DOHH2 (cell line): Measurements from ENCODE around the gene PTPRZ1.

Experiments used
- H3F3A ChIP-seq: fragments of 200-600 bp; sonication (generic), shearing (Covaris generic); 2 replicates; pipeline ENCODE4 v1.6.0; 2016; ENCODE audit warnings: antibody characterized with exemption, mild to moderate bottlenecking; ENCODE audit not compliant: control insufficient read depth, insufficient read depth
- H3K27ac ChIP-seq: fragments of 200-600 bp; sonication (generic); 2 replicates; pipeline ENCODE4 v1.5.1; 2014; ENCODE audit warnings: low read depth, mild to moderate bottlenecking, low read length, moderate library complexity
- H3K27me3 ChIP-seq: fragments of 200-600 bp; sonication (generic); 2 replicates; pipeline ENCODE4 v1.6.1; 2014; ENCODE audit warnings: mild to moderate bottlenecking, low read length, mixed read lengths; ENCODE audit not compliant: control insufficient read depth
- H3K36me3 ChIP-seq: fragments of 200-600 bp; sonication (generic); 2 replicates; pipeline ENCODE4 v1.6.1; 2014; ENCODE audit warnings: mild to moderate bottlenecking, low read length, moderate library complexity, mixed read lengths; ENCODE audit not compliant: control insufficient read depth
- H3K4me1 ChIP-seq: fragments of 200-600 bp; sonication (generic); 2 replicates; pipeline ENCODE4 v1.6.1; 2014; ENCODE audit warnings: mild to moderate bottlenecking, low read length, mixed read lengths; ENCODE audit not compliant: control insufficient read depth
- H3K4me2 ChIP-seq: fragments of 200-600 bp; sonication (generic); 2 replicates; pipeline ENCODE4 v1.6.0; 2014; ENCODE audit warnings: mild to moderate bottlenecking, low read length, moderate library complexity
- H3K4me3 ChIP-seq: fragments of 200-600 bp; sonication (generic); 2 replicates; pipeline ENCODE4 v1.5.1; 2014; ENCODE audit warnings: mild to moderate bottlenecking, low read length, mixed read lengths
- H3K79me2 ChIP-seq: fragments of 200-600 bp; sonication (generic); 2 replicates; pipeline ENCODE4 v1.6.1; 2014; ENCODE audit warnings: mild to moderate bottlenecking, low read length, mixed read lengths; ENCODE audit not compliant: control insufficient read depth
- H3K9me2 ChIP-seq: fragments of 200-600 bp; sonication (generic); replicated peaks from 2 replicates; pipeline ENCODE4 v1.6.1; 2014; ENCODE audit warnings: mild to moderate bottlenecking, low read length, mixed read lengths; ENCODE audit not compliant: control insufficient read depth
- H3K9me3 ChIP-seq: fragments of 200-600 bp; sonication (generic); 2 replicates; pipeline ENCODE4 v1.6.1; 2014; ENCODE audit warnings: antibody characterized with exemption, low read length, mixed read lengths; ENCODE audit not compliant: control insufficient read depth, insufficient read depth
- H4K20me1 ChIP-seq: fragments of 200-600 bp; sonication (generic); 2 replicates; pipeline ENCODE4 v1.6.0; 2014; ENCODE audit warnings: low read depth, mild to moderate bottlenecking, antibody characterized with exemption, low read length, moderate library complexity; ENCODE audit not compliant: control insufficient read depth, insufficient read depth
- CTCF ChIP-seq: fragments of 200-600 bp; sonication (generic); IDR thresholded peaks from one replicate; pipeline ENCODE4 v1.5.1; 2014; ENCODE audit warnings: antibody characterized with exemption, mild to moderate bottlenecking, low read depth, low read length; ENCODE audit not compliant: poor library complexity, severe bottlenecking
- EZH2phosphoT487 ChIP-seq: fragments of 200-600 bp; sonication (generic); IDR thresholded peaks from 2 replicates; pipeline ENCODE4 v1.6.1; 2017; ENCODE audit warnings: borderline replicate concordance, mild to moderate bottlenecking, antibody characterized with exemption, low read length, moderate library complexity, mixed read lengths

PTPRZ1 gene

GRCh38 chr7:121953164-121953563 lies 80.2 kb downstream of the PTPRZ1 start:
- no peak overlapping the region for H3K27ac ChIP-seq
- no peaks in the 10 kb centered on the region for H3K79me2 ChIP-seq
- H3K27me3 ChIP-seq = no peaks in the 10 kb centered on the region
- H3K9me2 ChIP-seq = no peaks in the 10 kb centered on the region
- no peaks in the 10 kb centered on the region for H3K9me3 ChIP-seq
- no peaks in the 10 kb centered on the region for H3K4me1 ChIP-seq
- no peaks in the 10 kb centered on the region for H3F3A ChIP-seq
- H3K4me3 ChIP-seq = no peak overlapping the region
- no peak overlapping the region for H3K4me2 ChIP-seq
- no peaks in the 10 kb centered on the region for H4K20me1 ChIP-seq
- no peaks in the 10 kb centered on the region for H3K36me3 ChIP-seq
- TF ChIP-seq CTCF = no peak
- TF ChIP-seq EZH2phosphoT487 = no peak

DNA sequence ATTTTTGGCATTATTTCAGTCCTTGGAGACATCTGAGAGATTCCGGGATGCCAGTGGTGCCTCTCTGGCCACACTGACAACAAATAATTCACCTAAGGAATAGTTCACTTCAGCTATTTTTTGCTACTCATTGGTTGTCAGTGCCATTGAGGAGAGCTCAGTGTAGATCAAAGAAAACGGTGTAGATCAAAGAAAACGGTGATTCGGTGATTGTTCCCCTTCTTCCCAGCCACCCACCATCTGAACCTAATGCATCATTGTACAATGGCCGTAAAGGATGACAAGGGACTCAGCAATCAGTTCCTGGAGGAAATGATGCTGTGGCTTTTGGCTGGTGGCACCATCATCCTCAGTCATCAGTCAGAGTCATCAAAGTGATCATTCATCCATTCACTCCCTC lies 80.6 kb downstream of the PTPRZ1 start:
- Histone ChIP-seq H4K20me1 (no peaks in the 10 kb centered on the region), H3K36me3 (no peaks in the 10 kb centered on the region), H3K27me3 (no peaks in the 10 kb centered on the region), H3K9me3 (no peaks in the 10 kb centered on the region), H3K27ac (no peak overlapping the region), H3K9me2 (no peaks in the 10 kb centered on the region), H3F3A (no peaks in the 10 kb centered on the region), H3K4me3 (no peak overlapping the region), H3K79me2 (no peaks in the 10 kb centered on the region), H3K4me2 (no peak overlapping the region), H3K4me1 (no peaks in the 10 kb centered on the region)
- TF ChIP-seq CTCF (no peak), EZH2phosphoT487 (no peak)

DNA sequence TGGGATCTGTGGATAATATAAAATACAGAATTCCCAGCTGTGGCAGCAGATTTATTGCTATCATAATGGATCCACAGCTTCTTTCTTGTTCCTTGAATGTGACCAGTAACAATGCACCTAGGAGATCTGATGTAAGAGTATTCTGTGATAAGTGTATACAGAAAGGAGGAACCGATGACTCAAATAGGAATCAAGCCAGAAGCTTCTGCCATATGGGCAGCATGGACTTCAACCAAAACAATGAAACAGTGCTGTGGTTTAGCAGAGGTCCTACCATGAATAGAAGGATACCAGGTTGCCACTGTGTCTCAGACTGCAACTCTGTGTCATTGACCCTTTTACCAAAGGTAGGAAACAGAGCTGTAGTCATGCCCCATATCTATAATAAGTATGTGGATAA lies 81.8 kb downstream of the PTPRZ1 start:
- Histone ChIP-seq H3F3A (no peaks in the 10 kb centered on the region), H3K27me3 (no peaks in the 10 kb centered on the region), H3K79me2 (no peaks in the 10 kb centered on the region), H3K27ac (no peak overlapping the region), H3K9me3 (no peaks in the 10 kb centered on the region), H3K4me1 (no peaks in the 10 kb centered on the region), H3K4me2 (no peak overlapping the region), H3K9me2 (no peaks in the 10 kb centered on the region), H3K4me3 (no peak overlapping the region), H4K20me1 (no peaks in the 10 kb centered on the region), H3K36me3 (no peaks in the 10 kb centered on the region)
- TF ChIP-seq EZH2phosphoT487 (no peak), CTCF (no peak)

DNA sequence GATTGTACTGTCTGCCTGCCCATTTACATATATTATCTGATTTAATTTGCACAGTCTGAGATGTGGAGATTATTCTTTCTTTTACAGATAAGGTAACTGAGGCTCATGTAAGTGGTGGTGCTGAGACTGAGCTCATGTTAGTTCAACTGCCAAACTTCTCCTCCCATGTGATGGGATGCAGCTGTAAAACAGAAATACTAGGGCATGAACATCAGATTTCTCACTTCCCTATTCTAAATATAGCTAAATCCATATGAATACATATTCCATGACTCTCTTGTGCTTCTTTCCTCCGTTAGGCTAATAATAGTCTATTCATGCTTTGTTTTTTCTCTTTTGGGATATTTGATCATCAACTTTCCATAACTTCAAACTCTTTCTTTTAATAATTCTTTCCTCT lies 84.7 kb downstream of the PTPRZ1 start:
- no peaks in the 10 kb centered on the region for H3K9me3 ChIP-seq
- no peaks in the 10 kb centered on the region for H3F3A ChIP-seq
- no peaks in the 10 kb centered on the region for H3K36me3 ChIP-seq
- no peaks in the 10 kb centered on the region for H3K27me3 ChIP-seq
- no peak overlapping the region for H3K27ac ChIP-seq
- H4K20me1 ChIP-seq = no peaks in the 10 kb centered on the region
- no peak overlapping the region for H3K4me2 ChIP-seq
- no peaks in the 10 kb centered on the region for H3K4me1 ChIP-seq
- H3K79me2 ChIP-seq = no peaks in the 10 kb centered on the region
- no peak overlapping the region for H3K4me3 ChIP-seq
- no peaks in the 10 kb centered on the region; the same call in 1 of the 2 replicates for H3K9me2 ChIP-seq
- no peak for TF ChIP-seq CTCF
- TF ChIP-seq EZH2phosphoT487 = no peak
